DOHH2 (cell line): ENCODE measurements around the gene SLC22A4.

Experiments used
- CTCF ChIP-seq: fragments of 200-600 bp; sonication (generic); IDR thresholded peaks from one replicate; pipeline ENCODE4 v1.5.1; 2014; ENCODE audit warnings: antibody characterized with exemption, mild to moderate bottlenecking, low read depth, low read length; ENCODE audit not compliant: poor library complexity, severe bottlenecking
- EZH2phosphoT487 ChIP-seq: fragments of 200-600 bp; sonication (generic); IDR thresholded peaks from 2 replicates; pipeline ENCODE4 v1.6.1; 2017; ENCODE audit warnings: borderline replicate concordance, mild to moderate bottlenecking, antibody characterized with exemption, low read length, moderate library complexity, mixed read lengths

- TF ChIP-seq CTCF, result no peak
- TF ChIP-seq EZH2phosphoT487, result no peak
Measured at GRCh38 chr5:132256783-132257130, 37.4 kb upstream of the SLC22A4 start.
